GM12873 (cell line): ENCODE results near the gene DRD4.

Experiments
- TF ChIP-seq, protein P1 (sequence below): IDR thresholded peaks from 2 replicates; pipeline ENCODE4 v1.5.1; 2012; ENCODE audit warnings: low read depth, mild to moderate bottlenecking, moderate library complexity, low read length, control low read depth; ENCODE audit not compliant: insufficient read depth; ENCODE audit errors: missing control alignments

The DRD4 gene

DNA sequence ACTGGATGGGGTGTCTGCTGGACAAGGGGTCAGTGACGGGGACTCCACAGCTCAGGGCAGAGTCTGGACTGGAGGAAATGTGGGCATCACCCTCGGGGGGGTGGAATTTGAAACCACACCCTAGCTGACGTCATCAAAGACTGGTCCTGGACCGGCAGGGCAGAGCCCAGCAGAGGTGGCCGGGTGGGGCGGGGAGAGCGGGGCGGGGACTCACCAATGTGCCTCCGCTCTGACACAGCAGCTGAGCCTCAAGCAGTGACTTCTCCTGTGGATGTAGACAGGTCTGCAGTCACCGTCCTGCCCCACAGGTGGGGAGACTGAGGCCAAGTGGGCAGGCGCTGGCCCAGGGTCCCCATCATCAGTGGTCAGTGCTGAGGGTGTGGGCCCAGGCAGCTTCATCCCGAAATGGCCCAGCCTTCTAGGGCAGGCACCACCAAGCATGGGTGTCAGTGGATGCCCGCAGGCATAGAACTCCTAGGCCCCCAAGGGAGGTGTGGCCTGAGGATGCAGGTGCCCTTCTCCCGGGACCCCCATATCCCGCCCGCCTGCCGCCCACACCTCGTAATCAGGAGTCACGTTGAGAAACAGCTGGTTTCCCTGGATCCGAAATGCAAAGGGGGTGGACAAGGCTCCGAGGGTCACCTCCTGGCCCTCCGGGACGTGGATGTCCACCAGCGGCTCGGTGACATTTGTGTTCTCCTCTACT is 12.9 kb upstream of the DRD4 start:
- TF ChIP-seq, protein P1, sequence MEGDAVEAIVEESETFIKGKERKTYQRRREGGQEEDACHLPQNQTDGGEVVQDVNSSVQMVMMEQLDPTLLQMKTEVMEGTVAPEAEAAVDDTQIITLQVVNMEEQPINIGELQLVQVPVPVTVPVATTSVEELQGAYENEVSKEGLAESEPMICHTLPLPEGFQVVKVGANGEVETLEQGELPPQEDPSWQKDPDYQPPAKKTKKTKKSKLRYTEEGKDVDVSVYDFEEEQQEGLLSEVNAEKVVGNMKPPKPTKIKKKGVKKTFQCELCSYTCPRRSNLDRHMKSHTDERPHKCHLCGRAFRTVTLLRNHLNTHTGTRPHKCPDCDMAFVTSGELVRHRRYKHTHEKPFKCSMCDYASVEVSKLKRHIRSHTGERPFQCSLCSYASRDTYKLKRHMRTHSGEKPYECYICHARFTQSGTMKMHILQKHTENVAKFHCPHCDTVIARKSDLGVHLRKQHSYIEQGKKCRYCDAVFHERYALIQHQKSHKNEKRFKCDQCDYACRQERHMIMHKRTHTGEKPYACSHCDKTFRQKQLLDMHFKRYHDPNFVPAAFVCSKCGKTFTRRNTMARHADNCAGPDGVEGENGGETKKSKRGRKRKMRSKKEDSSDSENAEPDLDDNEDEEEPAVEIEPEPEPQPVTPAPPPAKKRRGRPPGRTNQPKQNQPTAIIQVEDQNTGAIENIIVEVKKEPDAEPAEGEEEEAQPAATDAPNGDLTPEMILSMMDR: no peak

GRCh38 chr11:624705-625635 is 12.1 kb upstream of the DRD4 start, which contains the start of gene CDHR5:
CDHR5 (minus strand) TSS chr11:624955; CDS start chr11:624902, 53 bp downstream.
- TF ChIP-seq, protein P1: no peak

DNA sequence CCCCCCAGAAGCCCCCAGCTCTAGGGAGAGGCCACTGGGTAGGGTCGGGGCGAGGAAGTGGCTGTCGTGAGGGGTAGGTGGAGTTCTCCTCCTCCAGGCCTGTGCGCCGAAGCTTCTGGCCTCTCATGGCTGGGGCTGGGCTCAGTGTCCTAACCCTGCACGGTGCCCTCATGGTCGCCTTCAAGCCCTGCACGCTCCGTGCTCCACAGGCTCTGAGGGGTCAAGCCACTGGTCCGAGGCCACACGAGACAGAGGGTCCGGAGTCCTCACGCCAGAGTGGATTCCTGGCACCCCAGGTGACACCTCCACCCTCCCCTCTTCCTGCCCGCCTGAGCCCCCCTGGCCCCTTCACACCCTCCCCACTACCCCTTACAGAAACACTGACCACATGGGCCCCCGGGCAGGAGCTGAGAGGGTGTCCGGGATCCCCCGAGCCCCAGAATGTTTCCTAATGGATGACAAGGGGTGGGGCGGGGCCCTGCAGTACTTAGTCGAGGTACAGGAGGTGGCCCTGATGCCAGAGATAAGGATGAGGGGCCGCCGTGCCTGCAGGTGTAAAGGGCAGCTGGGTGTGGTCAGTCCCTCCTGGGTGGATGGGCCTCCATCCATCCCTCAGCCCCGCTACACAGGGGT is 11.3 kb upstream of the DRD4 start:
- TF ChIP-seq, protein P1: no peak

- TF ChIP-seq, protein P1: no peak
Measured at GRCh38 chr11:626475-627307, 10.4 kb upstream of the DRD4 start, which contains the start of gene SCT. SCT (minus strand) TSS chr11:627181; CDS start chr11:627143, 38 bp downstream.

DNA sequence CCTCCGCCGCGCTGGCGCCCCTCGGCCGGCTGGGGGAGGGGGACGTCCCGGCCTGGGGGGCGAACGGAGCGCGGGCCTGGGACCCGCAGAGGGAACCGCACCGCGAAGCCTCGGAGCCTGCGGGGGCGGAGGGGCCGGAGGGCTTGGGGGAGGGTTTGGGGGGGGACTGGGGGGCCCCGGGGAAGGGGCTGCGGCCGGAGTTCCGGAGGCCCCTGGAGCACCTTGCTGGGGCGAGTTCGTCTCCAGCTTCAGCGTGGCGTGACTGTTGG is 9.8 kb upstream of the DRD4 start:
- TF ChIP-seq, protein P1: no peak

GRCh38 chr11:628056-628455 is 9.0 kb upstream of the DRD4 start:
- TF ChIP-seq, protein P1: no peak
